Testis (tissue), 3 donors: ENCODE data around the gene BRAF. TPM values are rescaled to one million over a fixed set of nuclear protein-coding genes. Genes with fewer than 3 reads are reported as not detected.

ENCODE experiments used
- DNase-seq: peaks from one replicate; pipeline ENCODE4 v3.0.0-alpha.2; 2019
- H3K27ac ChIP-seq, 2 donors: fragments of 200-600 bp; sonication (generic); one replicate each; pipeline ENCODE4 v1.5.1; 2019
- H3K27me3 ChIP-seq: fragments of 200-600 bp; sonication (generic); one replicate; pipeline ENCODE4 v1.5.1; 2019
- H3K36me3 ChIP-seq: fragments of 200-600 bp; sonication (generic); one replicate; pipeline ENCODE4 v1.5.1; 2017; ENCODE audit warnings: low read depth; ENCODE audit errors: missing control alignments
- H3K4me1 ChIP-seq: fragments of 200-600 bp; sonication (generic); one replicate; pipeline ENCODE4 v1.5.1; 2019
- H3K4me3 ChIP-seq, 2 donors: fragments of 200-600 bp; sonication (generic); one replicate each; pipeline ENCODE4 v1.5.1; 2017 to 2019
- H3K9me3 ChIP-seq: fragments of 200-600 bp; sonication (generic); one replicate; pipeline ENCODE4 v1.5.1; 2017
- POLR2A ChIP-seq: fragments of 450-650 bp; IDR thresholded peaks from one replicate; pipeline ENCODE4 v1.6.1; 2017; ENCODE audit warnings: antibody characterized with exemption, mild to moderate bottlenecking, moderate library complexity
- WGBS, 2 donors: methylation state at CpG; one replicate each; pipeline ENCODE4 v1.1.5; 2018; 5-methylcytosine and 5-hydroxymethylcytosine counted together
- intact Hi-C: fragments of 100-400 bp; cut with DNase I; formaldehyde crosslinking; loops from one replicate; pipeline ENCODE4 v1.15.1; 2023; ENCODE audit warnings: low total_unique reads
- polyA plus RNA-seq: library from polyadenylated mRNA; stranded (reverse); fragments of 350-450 nt; fragmentation: Illumina TruSeq; extraction: RNeasy Lipid Tissue Mini Kit (QIAGEN cat#74804); gene quantifications from one replicate; pipeline ENCODE4 v1.2.3, GENCODE V29; 2014; ENCODE audit warnings: low read depth, low replicate concordance; ENCODE audit not compliant: insufficient read depth
- total RNA-seq, 2 donors: library from RNA; depleted of rRNA; stranded (reverse); fragments of >200 nt; gene quantifications; one replicate each; pipeline ENCODE4 v1.2.3, GENCODE V29; 2016
- TF ChIP-seq, protein P1 (sequence below), 3 experiments: fragments of 450-650 bp in 2 of 3; fragments of 200-600 bp in 1 of 3; sonication (generic) in 1 of 3; IDR thresholded peaks; one replicate each; pipeline ENCODE4 v1.5.1; 2016 to 2019; ENCODE audit warnings: antibody characterized with exemption in 3 of 3, mild to moderate bottlenecking in 2 of 3, moderate library complexity in 1 of 3

The BRAF gene
- total and polyA plus RNA-seq, 3 donors from 2014 or later, result 63.3 to 124 (median 82.6) TPM

GRCh38 chr7:140911746-140912145 is 13.0 kb downstream of the BRAF start:
- Histone ChIP-seq H3K4me1 (no peaks in the 10 kb centered on the region), H3K27ac (no peak overlapping the region), H3K4me3 (no peak overlapping the region), H3K27me3 (no peaks in the 10 kb centered on the region), H3K9me3 (no peaks in the 10 kb centered on the region), H3K36me3 (no peaks in the 10 kb centered on the region)
- WGBS, 2 donors, result 24 to 94% methylated on average over 1 of the region's 1 CpG
- intact Hi-C loops, result no loop called here
- no peak for DNase-seq
- no peak for TF ChIP-seq POLR2A
- TF ChIP-seq, protein P1, sequence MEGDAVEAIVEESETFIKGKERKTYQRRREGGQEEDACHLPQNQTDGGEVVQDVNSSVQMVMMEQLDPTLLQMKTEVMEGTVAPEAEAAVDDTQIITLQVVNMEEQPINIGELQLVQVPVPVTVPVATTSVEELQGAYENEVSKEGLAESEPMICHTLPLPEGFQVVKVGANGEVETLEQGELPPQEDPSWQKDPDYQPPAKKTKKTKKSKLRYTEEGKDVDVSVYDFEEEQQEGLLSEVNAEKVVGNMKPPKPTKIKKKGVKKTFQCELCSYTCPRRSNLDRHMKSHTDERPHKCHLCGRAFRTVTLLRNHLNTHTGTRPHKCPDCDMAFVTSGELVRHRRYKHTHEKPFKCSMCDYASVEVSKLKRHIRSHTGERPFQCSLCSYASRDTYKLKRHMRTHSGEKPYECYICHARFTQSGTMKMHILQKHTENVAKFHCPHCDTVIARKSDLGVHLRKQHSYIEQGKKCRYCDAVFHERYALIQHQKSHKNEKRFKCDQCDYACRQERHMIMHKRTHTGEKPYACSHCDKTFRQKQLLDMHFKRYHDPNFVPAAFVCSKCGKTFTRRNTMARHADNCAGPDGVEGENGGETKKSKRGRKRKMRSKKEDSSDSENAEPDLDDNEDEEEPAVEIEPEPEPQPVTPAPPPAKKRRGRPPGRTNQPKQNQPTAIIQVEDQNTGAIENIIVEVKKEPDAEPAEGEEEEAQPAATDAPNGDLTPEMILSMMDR (IDR thresholded peaks at IDR 0.05), result no peak

DNA sequence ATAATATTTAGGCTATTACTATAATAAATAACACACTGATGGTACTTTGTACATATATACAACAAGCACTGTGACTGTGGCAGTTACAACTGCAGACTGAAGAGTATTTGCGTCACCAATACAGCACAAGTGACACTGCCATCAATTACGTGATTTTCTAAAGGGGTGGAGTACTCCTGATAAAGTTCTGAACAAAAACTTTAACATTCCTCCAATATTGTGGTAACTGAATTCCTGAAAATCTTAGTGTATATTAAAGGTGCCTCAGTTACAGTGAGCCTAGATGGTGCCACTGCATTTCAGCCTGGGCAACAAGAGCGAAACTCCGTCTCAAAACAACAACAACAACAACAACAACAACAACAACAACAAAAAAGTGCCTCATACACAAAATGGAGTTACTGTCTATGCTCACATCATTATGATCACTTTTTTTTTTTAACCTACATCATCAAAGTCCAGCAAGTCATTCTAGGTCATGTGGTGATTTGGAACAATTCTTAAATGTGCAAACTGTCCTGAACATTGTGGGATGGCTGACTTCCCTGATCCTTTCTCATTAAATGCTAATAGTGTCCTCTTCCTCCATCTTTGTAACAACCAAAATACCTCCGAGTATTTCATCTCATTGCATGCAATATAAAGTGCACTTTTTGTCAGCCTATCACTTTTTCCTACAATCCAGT is 15.1 kb downstream of the BRAF start:
- H3K27ac ChIP-seq, result no peak overlapping the region
- intact Hi-C loops, result no loop called here
- no peaks in the 10 kb centered on the region for H3K27me3 ChIP-seq
- H3K4me3 ChIP-seq, result no peak overlapping the region
- no peaks in the 10 kb centered on the region for H3K36me3 ChIP-seq
- 78 to 85% methylated on average over 5 of the region's 5 CpGs for WGBS, 2 donors
- no peak for TF ChIP-seq POLR2A
- TF ChIP-seq, protein P1 (IDR thresholded peaks at IDR 0.05), result no peak
- DNase-seq, result no peak
- H3K9me3 ChIP-seq, result no peaks in the 10 kb centered on the region
- no peaks in the 10 kb centered on the region for H3K4me1 ChIP-seq

DNA sequence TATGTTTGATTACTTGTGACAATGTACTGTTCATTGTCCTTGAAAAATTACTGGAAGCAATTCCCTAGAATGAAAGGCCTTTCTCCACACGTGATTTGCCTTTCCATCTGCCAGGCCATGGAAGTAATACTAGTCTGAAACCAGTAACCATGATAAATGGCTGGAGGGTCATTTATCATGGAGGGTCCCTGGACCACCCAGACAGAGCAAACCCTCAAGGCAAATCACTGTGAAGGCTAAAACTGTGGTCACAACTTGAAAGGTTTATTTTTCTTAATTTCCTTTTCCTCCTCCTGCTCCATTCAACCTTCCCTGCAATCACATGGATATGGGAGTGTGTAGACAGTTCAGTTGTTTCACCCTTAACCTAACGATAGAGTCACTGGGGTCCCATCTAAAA is 16.4 kb downstream of the BRAF start:
- no peak overlapping the region for H3K4me3 ChIP-seq
- WGBS, 2 donors, result 51 to 70% methylated on average over 2 of the region's 2 CpGs
- no peaks in the 10 kb centered on the region for H3K36me3 ChIP-seq
- no peak overlapping the region for H3K27ac ChIP-seq
- H3K27me3 ChIP-seq, result no peaks in the 10 kb centered on the region
- TF ChIP-seq, protein P1 (IDR thresholded peaks at IDR 0.05), result no peak
- no peak for TF ChIP-seq POLR2A
- DNase-seq, result no peak
- H3K9me3 ChIP-seq, result no peaks in the 10 kb centered on the region
- H3K4me1 ChIP-seq, result no peaks in the 10 kb centered on the region
- intact Hi-C loops, result no loop called here

DNA sequence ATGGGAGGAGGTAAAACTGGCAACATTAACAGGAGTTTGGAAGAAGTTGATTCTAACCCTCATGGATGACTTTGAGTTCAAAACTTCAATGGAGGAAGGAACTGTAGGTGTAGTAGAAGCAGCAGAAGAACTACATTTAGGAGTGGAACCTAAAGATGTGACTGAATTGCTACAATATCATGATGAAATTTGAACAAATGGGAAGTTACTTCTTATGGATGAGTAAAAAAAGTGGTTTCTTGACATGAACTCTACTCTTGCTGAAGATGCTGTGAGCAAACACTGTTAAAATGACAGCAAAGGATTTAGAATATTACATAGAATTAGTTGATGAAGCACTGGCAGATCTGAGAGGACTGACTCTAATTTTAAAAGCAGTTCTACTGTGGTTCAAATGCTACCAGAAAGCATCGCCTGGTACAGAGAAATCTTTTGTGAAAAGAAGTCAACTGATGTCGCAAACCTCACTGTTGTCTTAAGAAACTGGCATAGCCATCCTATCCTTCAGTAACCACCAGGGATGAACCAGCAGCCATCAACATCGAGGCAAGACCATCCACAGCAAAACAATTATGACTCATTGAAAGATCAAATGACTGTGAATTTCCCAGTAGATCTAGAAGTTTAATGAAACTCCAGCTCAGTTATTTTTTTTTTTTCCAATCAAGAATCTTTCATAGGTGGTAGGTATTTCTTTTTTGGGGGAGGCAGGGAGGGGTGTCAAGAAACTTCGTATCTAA is 20.8 kb downstream of the BRAF start:
- DNase-seq, result no peak
- Histone ChIP-seq H3K36me3 (no peaks in the 10 kb centered on the region), H3K9me3 (no peaks in the 10 kb centered on the region), H3K27me3 (no peaks in the 10 kb centered on the region), H3K4me3 (no peak overlapping the region), H3K4me1 (no peaks in the 10 kb centered on the region), H3K27ac (no peak overlapping the region)
- WGBS, 2 donors, result 95 to 97% methylated on average over 4 of the region's 4 CpGs
- TF ChIP-seq, protein P1 (IDR thresholded peaks at IDR 0.05), result no peak
- TF ChIP-seq POLR2A, result no peak
- intact Hi-C loops, result no loop called here
